Thoracic aorta (tissue), 2 donors: ENCODE measurements around the gene IGFBP2. TPM values are rescaled to one million over a fixed set of nuclear protein-coding genes. Genes with fewer than 3 reads are reported as not detected.

Experiments
- ATAC-seq: fragments of 150-250 bp; one replicate; pipeline ENCODE4 v1.8.0; 2017; ENCODE audit warnings: low read depth; ENCODE audit not compliant: insufficient number of reproducible peaks, low FRiP score
- DNase-seq: peaks from one replicate; pipeline ENCODE4 v3.0.0-alpha.2; 2020; ENCODE audit warnings: low spot score
- H3K27ac ChIP-seq, 2 donors: fragments of 200-600 bp; sonication (generic); 1 replicate in 1 of 2; 2 replicates in 1 of 2; pipeline ENCODE4 v1.5.1; 2016; ENCODE audit warnings: mild to moderate bottlenecking in 2 of 2, moderate library complexity in 2 of 2
- H3K27me3 ChIP-seq: fragments of 200-600 bp; sonication (generic); replicated peaks from 2 replicates; pipeline ENCODE4 v1.6.0; 2016; ENCODE audit warnings: mild to moderate bottlenecking; ENCODE audit not compliant: insufficient read depth
- H3K36me3 ChIP-seq: fragments of 200-600 bp; sonication (generic); one replicate; pipeline ENCODE4 v1.5.1; 2016
- H3K4me1 ChIP-seq, 2 donors: fragments of 200-600 bp; sonication (generic); 1 replicate in 1 of 2; 2 replicates in 1 of 2; pipeline versions ENCODE4 v1.5.1 to v1.6.0; 2016; ENCODE audit warnings: low read depth in 2 of 2, mild to moderate bottlenecking in 1 of 2; ENCODE audit not compliant: control insufficient read depth in 1 of 2
- H3K4me3 ChIP-seq: fragments of 200-600 bp; sonication (generic); 2 replicates; pipeline ENCODE4 v1.5.1; 2016; ENCODE audit warnings: mild to moderate bottlenecking
- H3K9me3 ChIP-seq: fragments of 200-600 bp; sonication (generic); 2 replicates; pipeline ENCODE4 v1.5.1; 2016
- total RNA-seq, 2 donors: library from RNA; depleted of rRNA; stranded (reverse); fragments of >200 nt; gene quantifications; one replicate each; pipeline versions ENCODE4 v1.1.0 to v1.2.3, GENCODE V29; 2016
- TF ChIP-seq, protein P1 (sequence below): fragments of 200-600 bp; sonication (generic); IDR thresholded peaks from one replicate; pipeline ENCODE4 v1.5.1; 2019; ENCODE audit warnings: antibody characterized with exemption

The IGFBP2 gene
- total RNA-seq, 2 donors from 2014 or later, result 608 to 2,156 TPM

- no peaks in the 10 kb centered on the region for H3K27me3 ChIP-seq
- ATAC-seq, result no peak
- peaks cover 13 to 42% of the 10 kb centered on the region in 2 donors for H3K4me1 ChIP-seq
- no peak overlapping the region for H3K4me3 ChIP-seq
- peaks cover 30% of the 10 kb centered on the region for H3K36me3 ChIP-seq
- DNase-seq, result no peak
- TF ChIP-seq, protein P1, sequence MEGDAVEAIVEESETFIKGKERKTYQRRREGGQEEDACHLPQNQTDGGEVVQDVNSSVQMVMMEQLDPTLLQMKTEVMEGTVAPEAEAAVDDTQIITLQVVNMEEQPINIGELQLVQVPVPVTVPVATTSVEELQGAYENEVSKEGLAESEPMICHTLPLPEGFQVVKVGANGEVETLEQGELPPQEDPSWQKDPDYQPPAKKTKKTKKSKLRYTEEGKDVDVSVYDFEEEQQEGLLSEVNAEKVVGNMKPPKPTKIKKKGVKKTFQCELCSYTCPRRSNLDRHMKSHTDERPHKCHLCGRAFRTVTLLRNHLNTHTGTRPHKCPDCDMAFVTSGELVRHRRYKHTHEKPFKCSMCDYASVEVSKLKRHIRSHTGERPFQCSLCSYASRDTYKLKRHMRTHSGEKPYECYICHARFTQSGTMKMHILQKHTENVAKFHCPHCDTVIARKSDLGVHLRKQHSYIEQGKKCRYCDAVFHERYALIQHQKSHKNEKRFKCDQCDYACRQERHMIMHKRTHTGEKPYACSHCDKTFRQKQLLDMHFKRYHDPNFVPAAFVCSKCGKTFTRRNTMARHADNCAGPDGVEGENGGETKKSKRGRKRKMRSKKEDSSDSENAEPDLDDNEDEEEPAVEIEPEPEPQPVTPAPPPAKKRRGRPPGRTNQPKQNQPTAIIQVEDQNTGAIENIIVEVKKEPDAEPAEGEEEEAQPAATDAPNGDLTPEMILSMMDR, result no peak
- no peaks in the 10 kb centered on the region for H3K9me3 ChIP-seq
- no peak overlapping the region for H3K27ac ChIP-seq
These were observed 27.3 kb downstream of the IGFBP2 start for GRCh38 chr2:216660496-216660895.

DNA sequence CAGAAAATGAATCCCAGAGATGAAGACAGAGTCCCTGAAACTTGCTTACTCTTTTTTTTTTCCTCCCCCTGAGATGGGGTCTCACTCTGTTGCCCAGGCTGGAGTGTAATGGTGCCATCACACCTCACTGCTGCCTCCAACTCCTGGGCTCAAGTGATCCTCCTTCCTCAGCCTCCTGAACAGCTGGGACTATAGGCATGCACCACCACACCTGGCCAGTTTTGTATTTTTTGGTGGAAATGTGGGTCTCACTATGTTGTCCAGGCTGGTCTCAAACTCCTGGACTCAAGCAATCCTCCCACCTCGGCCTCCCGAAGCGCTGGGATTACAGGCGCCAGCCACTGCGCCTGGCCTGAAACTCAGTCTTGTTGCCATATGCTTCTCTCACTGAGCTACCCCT is 27.8 kb downstream of the IGFBP2 start:
- Histone ChIP-seq H3K4me1 (peaks cover 16 to 44% of the 10 kb centered on the region in 2 donors), H3K36me3 (peaks cover 30% of the 10 kb centered on the region), H3K27me3 (no peaks in the 10 kb centered on the region), H3K9me3 (no peaks in the 10 kb centered on the region), H3K4me3 (no peak overlapping the region), H3K27ac (peak overlapping the region in 1 of 2 donors; percentile 25)
- no peak for ATAC-seq
- TF ChIP-seq, protein P1, result no peak
- DNase-seq, result no peak

DNA sequence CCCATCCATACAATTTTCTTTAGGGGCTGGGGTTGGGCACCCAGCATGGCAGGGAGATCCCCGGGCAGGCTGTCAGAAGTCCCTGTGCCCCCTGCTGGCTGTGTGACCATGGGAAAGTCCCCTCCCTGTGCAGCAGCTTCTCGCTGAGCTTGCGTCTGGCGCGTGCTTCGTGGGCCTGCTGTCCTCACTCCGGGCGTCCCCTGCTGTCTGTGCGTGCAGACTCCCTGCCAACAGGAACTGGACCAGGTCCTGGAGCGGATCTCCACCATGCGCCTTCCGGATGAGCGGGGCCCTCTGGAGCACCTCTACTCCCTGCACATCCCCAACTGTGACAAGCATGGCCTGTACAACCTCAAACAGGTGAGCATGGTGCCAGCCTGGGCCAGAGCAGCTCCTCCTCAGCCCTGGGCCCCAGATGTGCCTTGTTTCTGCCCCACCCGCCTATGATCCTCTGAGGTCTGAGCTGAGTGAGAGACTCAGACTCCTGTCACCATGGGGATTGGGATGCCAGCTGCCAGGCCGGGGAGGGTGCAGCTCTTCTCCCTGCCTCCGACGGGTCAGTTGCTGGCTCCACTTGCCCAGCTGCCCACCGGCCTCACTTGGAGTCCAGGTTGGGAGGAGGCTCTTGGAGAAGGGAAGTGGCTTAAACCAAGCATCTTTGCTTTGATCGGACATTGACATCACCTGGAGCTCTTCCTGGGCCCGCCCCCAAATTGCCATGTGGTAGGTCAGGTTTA is 28.6 kb downstream of the IGFBP2 start:
- H3K36me3 ChIP-seq, result peaks cover 30% of the 10 kb centered on the region
- DNase-seq (no peak), ATAC-seq (no peak)
- peaks cover 16 to 41% of the 10 kb centered on the region in 2 donors for H3K4me1 ChIP-seq
- TF ChIP-seq, protein P1, result no peak
- no peaks in the 10 kb centered on the region for H3K27me3 ChIP-seq
- peak overlapping the region in 1 of 2 donors; percentile 25 for H3K27ac ChIP-seq
- no peak overlapping the region for H3K4me3 ChIP-seq
- no peaks in the 10 kb centered on the region for H3K9me3 ChIP-seq

- DNase-seq, result no peak
- Histone ChIP-seq H3K9me3 (no peaks in the 10 kb centered on the region), H3K4me1 (peaks cover 5 to 28% of the 10 kb centered on the region in 2 donors), H3K4me3 (no peak overlapping the region), H3K27me3 (no peaks in the 10 kb centered on the region), H3K36me3 (peaks cover 30% of the 10 kb centered on the region), H3K27ac (no peak overlapping the region)
- ATAC-seq, result no peak
- TF ChIP-seq, protein P1, result no peak
These were observed 29.9 kb downstream of the IGFBP2 start for GRCh38 chr2:216663106-216663505.

GRCh38 chr2:216663846-216664245 is 30.6 kb downstream of the IGFBP2 start:
- ATAC-seq (no peak), DNase-seq (no peak)

More at GRCh38 chr2:216663846-216664245, 30.6 kb downstream of the IGFBP2 start:
- Histone ChIP-seq H3K27ac (peak overlapping the region in 1 of 2 donors; percentile 47), H3K27me3 (no peaks in the 10 kb centered on the region), H3K36me3 (peaks cover 30% of the 10 kb centered on the region), H3K4me1 (peaks cover 4 to 23% of the 10 kb centered on the region in 2 donors), H3K9me3 (no peaks in the 10 kb centered on the region), H3K4me3 (no peak overlapping the region)
- TF ChIP-seq, protein P1, result no peak
